Lung (tissue), 12 donors: ENCODE measurements around the gene FGD5. TPM values are rescaled to one million over a fixed set of nuclear protein-coding genes. Genes with fewer than 3 reads are reported as not detected.
A peak's percentile ranks its signal among the peaks of the same experiment; 100 is the strongest.

Experiments used
- ATAC-seq: fragments of 200-7000 bp; cut with Tn5 transposase; one replicate; pipeline ENCODE4 v1.9.1; 2020; ENCODE audit warnings: moderate number of reproducible peaks; ENCODE audit not compliant: insufficient read depth, low FRiP score
- DNase-seq, 3 donors: peaks; one replicate each; pipeline ENCODE4 v3.0.0-alpha.2; 2013 to 2017
- H3K27ac ChIP-seq, 2 donors: one replicate each; pipeline ENCODE4 v1.5.1; 2013; ENCODE audit warnings: mild to moderate bottlenecking in 2 of 2, moderate library complexity in 2 of 2, control low read depth in 1 of 2, inconsistent platforms in 1 of 2, low read depth in 1 of 2, low read length in 1 of 2
- H3K27me3 ChIP-seq, 3 donors: one replicate each; pipeline ENCODE4 v1.5.1; 2013; ENCODE audit warnings: low read length in 2 of 3; ENCODE audit not compliant: control insufficient read depth in 3 of 3, insufficient read depth in 3 of 3
- H3K36me3 ChIP-seq, 4 donors: one replicate each; pipeline ENCODE4 v1.5.1; 2013; ENCODE audit warnings: low read length in 4 of 4, mild to moderate bottlenecking in 1 of 4, moderate library complexity in 1 of 4; ENCODE audit not compliant: control insufficient read depth in 4 of 4, insufficient read depth in 4 of 4
- H3K4me1 ChIP-seq, 5 donors: one replicate each; pipeline ENCODE4 v1.5.1; 2013; ENCODE audit warnings: low read length in 5 of 5, mild to moderate bottlenecking in 2 of 5, moderate library complexity in 1 of 5; ENCODE audit not compliant: control insufficient read depth in 5 of 5, insufficient read depth in 5 of 5
- H3K4me3 ChIP-seq: one replicate; pipeline ENCODE4 v1.5.1; 2013; ENCODE audit warnings: mild to moderate bottlenecking, control low read depth, moderate library complexity
- H3K9ac ChIP-seq, 2 donors: one replicate each; pipeline ENCODE4 v1.5.1; 2013; ENCODE audit warnings: low read length in 2 of 2, control low read depth in 1 of 2; ENCODE audit not compliant: insufficient read depth in 1 of 2
- H3K9me3 ChIP-seq, 4 donors: one replicate each; pipeline ENCODE4 v1.5.1; 2013; ENCODE audit warnings: low read length in 3 of 4, mild to moderate bottlenecking in 1 of 4, moderate library complexity in 1 of 4; ENCODE audit not compliant: control insufficient read depth in 4 of 4, insufficient read depth in 3 of 4
- WGBS, 2 donors: extraction: QIAGEN DNeasy Blood & Tissue Kit; methylation state at CpG; one replicate each; pipeline ENCODE4 v1.1.7; 2013; 5-methylcytosine and 5-hydroxymethylcytosine counted together
- polyA plus RNA-seq, 2 donors: library from polyadenylated mRNA; stranded (reverse); fragments of 200-250 nt; gene quantifications; one replicate each; pipeline ENCODE4 v1.2.1, GENCODE V29; 2013
- total RNA-seq, 2 donors: library from RNA; depleted of rRNA in 1 of 2; stranded (reverse); fragments of >200 nt in 1 of 2; gene quantifications; one replicate each; pipeline ENCODE4 v1.2.1, GENCODE V29; 2014 to 2021
- TF ChIP-seq, protein P1 (sequence below): IDR thresholded peaks from 2 replicates; pipeline ENCODE4 v1.5.1; 2012; ENCODE audit warnings: mild to moderate bottlenecking; ENCODE audit errors: control extremely low read depth, extremely low read depth
- donor health status: control.
- donor health status: control.
- donor health status: Bipolar disorder and iron deficiency.
- donor health status: healthy.
- donor health status: DM: yes; HTN: yes; CAD: no.

The FGD5 gene
- total and polyA plus RNA-seq, 4 donors = 14.6 to 58.5 (median 32.2) TPM

DNA sequence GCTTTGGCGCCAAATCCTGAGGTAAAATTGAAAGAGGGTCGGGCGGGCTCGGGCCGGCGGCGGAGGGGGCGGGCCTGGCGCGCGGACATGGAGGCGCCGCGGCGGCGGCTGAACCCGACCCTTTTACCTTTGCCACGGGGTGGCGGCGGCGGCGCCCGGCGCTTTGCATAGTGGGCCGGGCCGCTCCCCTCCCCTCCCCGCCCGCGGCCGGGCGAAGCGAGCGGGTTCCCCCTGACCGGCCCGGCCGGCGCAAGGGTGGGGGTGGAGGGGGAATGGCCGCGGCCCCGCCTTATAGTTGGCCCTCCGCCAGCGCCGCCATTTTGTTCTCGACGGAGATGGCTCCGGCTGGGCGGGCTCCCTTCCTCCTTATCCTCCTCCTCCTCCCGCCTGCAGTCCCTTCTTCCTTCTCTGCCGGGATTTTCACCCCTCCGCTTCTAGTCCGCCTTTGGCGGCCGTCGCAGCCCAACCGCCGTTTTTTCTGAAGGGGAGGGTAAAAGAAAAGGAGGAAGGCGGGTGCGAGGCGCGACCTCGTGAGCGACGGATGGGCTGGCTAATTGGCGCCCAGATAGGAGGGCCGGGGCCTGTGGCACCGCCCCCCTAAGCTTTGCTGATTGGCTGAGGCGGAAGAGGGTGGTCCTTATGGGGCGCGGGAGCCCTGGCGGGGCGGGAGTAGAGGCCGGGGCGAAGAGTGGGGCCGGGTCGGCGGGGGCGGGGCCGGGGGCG lies 129.3 kb downstream of the FGD5 start:
- peaks cover 0 to 14% (median 13%) of the 10 kb centered on the region in 4 donors for H3K36me3 ChIP-seq
- H3K27ac ChIP-seq = peak overlapping the region; percentile 97
- no peaks in the 10 kb centered on the region for H3K9me3 ChIP-seq
- DNase-seq (peak; percentile 98 to 99 (median 99)), ATAC-seq (peak; percentile 98)
- 1% methylated on average over 43 to 79 of the region's 79 CpGs for WGBS, 2 donors
- peaks cover 3 to 34% (median 10%) of the 10 kb centered on the region in 5 donors for H3K4me1 ChIP-seq
- no peaks in the 10 kb centered on the region for H3K27me3 ChIP-seq
- peak overlapping the region; percentile 56 for H3K4me3 ChIP-seq
- H3K9ac ChIP-seq = peak overlapping the region; percentile 27 to 63
- TF ChIP-seq, protein P1, sequence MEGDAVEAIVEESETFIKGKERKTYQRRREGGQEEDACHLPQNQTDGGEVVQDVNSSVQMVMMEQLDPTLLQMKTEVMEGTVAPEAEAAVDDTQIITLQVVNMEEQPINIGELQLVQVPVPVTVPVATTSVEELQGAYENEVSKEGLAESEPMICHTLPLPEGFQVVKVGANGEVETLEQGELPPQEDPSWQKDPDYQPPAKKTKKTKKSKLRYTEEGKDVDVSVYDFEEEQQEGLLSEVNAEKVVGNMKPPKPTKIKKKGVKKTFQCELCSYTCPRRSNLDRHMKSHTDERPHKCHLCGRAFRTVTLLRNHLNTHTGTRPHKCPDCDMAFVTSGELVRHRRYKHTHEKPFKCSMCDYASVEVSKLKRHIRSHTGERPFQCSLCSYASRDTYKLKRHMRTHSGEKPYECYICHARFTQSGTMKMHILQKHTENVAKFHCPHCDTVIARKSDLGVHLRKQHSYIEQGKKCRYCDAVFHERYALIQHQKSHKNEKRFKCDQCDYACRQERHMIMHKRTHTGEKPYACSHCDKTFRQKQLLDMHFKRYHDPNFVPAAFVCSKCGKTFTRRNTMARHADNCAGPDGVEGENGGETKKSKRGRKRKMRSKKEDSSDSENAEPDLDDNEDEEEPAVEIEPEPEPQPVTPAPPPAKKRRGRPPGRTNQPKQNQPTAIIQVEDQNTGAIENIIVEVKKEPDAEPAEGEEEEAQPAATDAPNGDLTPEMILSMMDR = no peak

DNA sequence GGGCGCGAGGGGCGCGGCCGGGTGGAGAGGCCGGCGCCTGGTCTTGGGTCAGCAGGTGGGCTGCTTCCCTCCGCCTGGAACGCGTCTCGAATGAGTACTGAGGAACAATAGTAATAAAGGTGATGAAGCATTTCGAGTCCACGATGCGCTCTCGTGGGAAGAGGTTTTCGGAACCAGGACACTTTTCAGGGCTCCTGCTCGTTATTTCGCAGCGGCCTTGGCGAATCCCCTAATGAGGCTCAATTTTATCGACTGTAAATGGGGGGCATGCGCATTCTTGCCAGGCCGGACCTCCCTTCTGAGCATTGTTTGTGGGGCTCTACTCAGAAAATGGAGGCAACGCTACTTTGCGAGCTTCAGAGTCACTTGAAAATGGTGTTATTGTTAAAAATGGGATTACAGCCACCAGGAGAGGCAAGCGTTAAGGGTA lies 129.9 kb downstream of the FGD5 start:
- Histone ChIP-seq H3K4me1 (peaks cover 3 to 34% (median 7%) of the 10 kb centered on the region in 5 donors), H3K27ac (peak overlapping the region; percentile 29 to 85), H3K36me3 (peaks cover 0 to 14% (median 11%) of the 10 kb centered on the region in 4 donors), H3K4me3 (peak overlapping the region; percentile 51), H3K27me3 (no peaks in the 10 kb centered on the region), H3K9ac (peak overlapping the region; percentile 48 to 96), H3K9me3 (no peaks in the 10 kb centered on the region)
- ATAC-seq (no peak), DNase-seq (no peak)
- TF ChIP-seq, protein P1 = no peak
- 3 to 6% methylated on average over 18 to 26 of the region's 26 CpGs for WGBS, 2 donors

DNA sequence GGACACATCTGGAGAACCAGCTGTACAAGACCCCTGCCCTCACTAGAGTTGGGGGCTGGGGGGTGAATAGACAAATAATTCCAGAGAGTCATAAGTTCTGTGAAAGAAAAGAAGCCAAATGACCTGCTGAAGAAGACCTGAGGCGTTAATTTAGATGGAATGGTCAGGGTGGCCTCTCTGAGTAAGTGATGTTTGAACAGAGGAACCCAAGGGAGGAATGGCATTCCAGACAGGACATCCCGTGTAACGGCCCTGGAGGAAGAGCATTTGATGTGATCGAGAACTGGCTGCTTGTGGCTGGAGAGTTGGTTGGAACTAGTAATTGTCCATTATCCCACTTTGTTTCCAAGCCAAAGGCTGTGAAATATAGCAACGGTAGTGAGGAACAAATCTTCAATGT lies 130.4 kb downstream of the FGD5 start:
- ATAC-seq (no peak), DNase-seq (peak in 1 of 3 donors; percentile 21)
- TF ChIP-seq, protein P1 = no peak
- Histone ChIP-seq H3K4me3 (peak overlapping the region; percentile 51), H3K4me1 (peaks cover 3 to 34% (median 7%) of the 10 kb centered on the region in 5 donors), H3K9ac (peak overlapping the region in 1 of 2 donors; percentile 96), H3K36me3 (peaks cover 0 to 13% (median 11%) of the 10 kb centered on the region in 4 donors), H3K9me3 (no peaks in the 10 kb centered on the region), H3K27me3 (no peaks in the 10 kb centered on the region), H3K27ac (peak overlapping the region in 1 of 2 donors; percentile 85)
- 38 to 40% methylated on average over 5 of the region's 5 CpGs for WGBS, 2 donors
